Colonic mucosa (tissue), 4 donors: ENCODE data around the gene POLR3G. TPM values are rescaled to one million over a fixed set of nuclear protein-coding genes. Genes with fewer than 3 reads are reported as not detected.

Experiments used
- DNase-seq: peaks from one replicate; pipeline ENCODE4 v3.0.0-alpha.2; 2020
- H3K27ac ChIP-seq: fragments of 200-600 bp; one replicate; pipeline ENCODE4 v1.8.0; 2021
- H3K27me3 ChIP-seq: fragments of 200-600 bp; one replicate; pipeline ENCODE4 v1.8.0; 2021
- H3K36me3 ChIP-seq: fragments of 200-600 bp; one replicate; pipeline ENCODE4 v1.8.0; 2021
- H3K4me1 ChIP-seq: fragments of 200-600 bp; one replicate; pipeline ENCODE4 v1.8.0; 2021; ENCODE audit warnings: mild to moderate bottlenecking
- H3K4me3 ChIP-seq: fragments of 200-600 bp; one replicate; pipeline ENCODE4 v1.8.0; 2021
- H3K9ac ChIP-seq, 2 donors: one replicate each; pipeline ENCODE4 v1.7.0; 2013; ENCODE audit warnings: control low read depth in 2 of 2, low read depth in 2 of 2, low read length in 2 of 2
- H3K9me3 ChIP-seq: fragments of 200-600 bp; one replicate; pipeline ENCODE4 v1.8.0; 2021
- intact Hi-C: fragments of 100-400 bp; cut with DNase I; formaldehyde crosslinking; loops from one replicate; pipeline ENCODE4 v1.14.1; 2022
- total RNA-seq, 2 donors: library from RNA; stranded (reverse); fragmentation: NEBNext Ultra II Directional in 1 of 2; extraction: Animal tissue kit (Norgen Biotek cat#: 25700) in 1 of 2; gene quantifications; one replicate each; pipeline ENCODE4 v1.2.1, GENCODE V29; 2021
- TF ChIP-seq, protein P1 (sequence below): fragments of 200-600 bp; IDR thresholded peaks from one replicate; pipeline ENCODE4 v1.8.0; 2022; ENCODE audit warnings: antibody characterized with exemption, mild to moderate bottlenecking
- donor health status: healthy.
- donor health status: DM: no; HTN: no; CAD: no.
- donor health status: DM: no; HTN: no; CAD: no.

POLR3G gene
- total RNA-seq, 2 donors from 2014 or later = 1.7 to 4.0 TPM

DNA sequence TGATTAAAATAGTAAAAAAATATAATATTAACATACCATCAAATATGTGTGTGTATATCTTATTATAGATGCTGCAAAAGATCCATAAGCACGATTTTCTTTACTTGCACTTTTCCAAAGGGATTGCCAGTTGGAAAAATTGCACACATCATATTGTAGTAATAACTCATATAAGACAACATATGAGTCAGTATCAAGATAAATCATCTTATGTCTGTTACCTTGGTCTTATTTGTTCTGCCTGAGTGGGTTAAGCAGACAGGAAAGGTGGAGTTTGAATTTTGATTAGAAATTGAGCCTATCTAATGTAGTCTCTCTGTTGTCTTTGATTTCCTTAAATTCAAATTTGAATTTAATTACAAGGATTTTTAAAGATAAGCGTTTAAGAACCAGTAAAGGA, 30.1 kb downstream of the POLR3G start:
- intact Hi-C loops = no loop called here
- no peak overlapping the region for H3K9ac ChIP-seq

DNA sequence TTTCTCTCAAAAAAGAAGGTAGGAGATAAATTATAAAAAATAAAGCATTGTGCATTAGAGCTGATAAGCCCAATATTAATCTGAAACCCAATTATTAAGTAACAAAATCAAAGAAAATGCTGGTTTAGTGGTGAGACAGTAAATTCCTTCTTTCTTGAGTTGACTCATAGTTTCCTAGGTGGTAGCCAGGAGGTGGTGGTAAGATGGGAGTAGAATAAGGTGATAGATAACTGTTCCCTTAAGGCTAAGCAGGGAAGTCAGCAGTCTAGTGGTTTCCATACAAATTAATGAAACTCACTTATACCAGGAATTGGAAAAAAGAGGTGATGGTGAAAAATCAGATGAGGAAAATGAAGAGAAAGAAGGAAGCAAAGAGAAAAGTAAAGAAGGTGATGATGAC, 31.6 kb downstream of the POLR3G start:
- no peak for DNase-seq
- TF ChIP-seq, protein P1, sequence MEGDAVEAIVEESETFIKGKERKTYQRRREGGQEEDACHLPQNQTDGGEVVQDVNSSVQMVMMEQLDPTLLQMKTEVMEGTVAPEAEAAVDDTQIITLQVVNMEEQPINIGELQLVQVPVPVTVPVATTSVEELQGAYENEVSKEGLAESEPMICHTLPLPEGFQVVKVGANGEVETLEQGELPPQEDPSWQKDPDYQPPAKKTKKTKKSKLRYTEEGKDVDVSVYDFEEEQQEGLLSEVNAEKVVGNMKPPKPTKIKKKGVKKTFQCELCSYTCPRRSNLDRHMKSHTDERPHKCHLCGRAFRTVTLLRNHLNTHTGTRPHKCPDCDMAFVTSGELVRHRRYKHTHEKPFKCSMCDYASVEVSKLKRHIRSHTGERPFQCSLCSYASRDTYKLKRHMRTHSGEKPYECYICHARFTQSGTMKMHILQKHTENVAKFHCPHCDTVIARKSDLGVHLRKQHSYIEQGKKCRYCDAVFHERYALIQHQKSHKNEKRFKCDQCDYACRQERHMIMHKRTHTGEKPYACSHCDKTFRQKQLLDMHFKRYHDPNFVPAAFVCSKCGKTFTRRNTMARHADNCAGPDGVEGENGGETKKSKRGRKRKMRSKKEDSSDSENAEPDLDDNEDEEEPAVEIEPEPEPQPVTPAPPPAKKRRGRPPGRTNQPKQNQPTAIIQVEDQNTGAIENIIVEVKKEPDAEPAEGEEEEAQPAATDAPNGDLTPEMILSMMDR = no peak

More for the DNA sequence above, 30.1 kb downstream of the POLR3G start:
- H3K4me1 ChIP-seq = no peaks in the 10 kb centered on the region
- no peak for DNase-seq
- TF ChIP-seq, protein P1 = no peak
- no peak overlapping the region for H3K27ac ChIP-seq
- H3K4me3 ChIP-seq = no peak overlapping the region
- no peaks in the 10 kb centered on the region for H3K27me3 ChIP-seq
- no peaks in the 10 kb centered on the region for H3K9me3 ChIP-seq
- no peaks in the 10 kb centered on the region for H3K36me3 ChIP-seq

DNA sequence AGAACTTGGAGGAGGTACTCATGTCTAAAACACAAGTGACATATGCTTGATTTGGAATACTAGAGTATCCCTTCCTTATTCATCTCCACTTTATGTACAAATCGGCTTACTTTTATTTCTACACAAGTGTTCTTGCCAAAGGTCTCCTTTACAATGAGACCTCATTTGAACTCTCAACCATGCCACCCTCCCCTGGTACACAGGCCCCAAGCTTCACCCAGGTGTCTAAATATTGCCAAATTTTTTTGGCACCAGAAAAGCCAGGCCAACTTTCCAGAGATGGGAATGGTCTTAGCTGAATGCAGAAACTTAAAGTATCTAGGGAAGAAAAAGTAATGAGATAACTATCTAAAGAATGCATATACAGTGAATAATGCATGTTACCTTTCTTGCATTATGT, 35.8 kb downstream of the POLR3G start:
- no peak for DNase-seq
- intact Hi-C loops = no loop called here
- Histone ChIP-seq H3K27ac (no peak overlapping the region), H3K9me3 (no peaks in the 10 kb centered on the region), H3K27me3 (no peaks in the 10 kb centered on the region), H3K4me3 (no peak overlapping the region), H3K9ac (no peak overlapping the region), H3K4me1 (no peaks in the 10 kb centered on the region), H3K36me3 (no peaks in the 10 kb centered on the region)
- TF ChIP-seq, protein P1 = no peak

More for the DNA sequence above, 31.6 kb downstream of the POLR3G start:
- Histone ChIP-seq H3K27me3 (no peaks in the 10 kb centered on the region), H3K4me1 (no peaks in the 10 kb centered on the region), H3K27ac (no peak overlapping the region), H3K9me3 (no peaks in the 10 kb centered on the region), H3K36me3 (no peaks in the 10 kb centered on the region), H3K9ac (no peak overlapping the region), H3K4me3 (no peak overlapping the region)
- intact Hi-C loops = no loop called here

DNA sequence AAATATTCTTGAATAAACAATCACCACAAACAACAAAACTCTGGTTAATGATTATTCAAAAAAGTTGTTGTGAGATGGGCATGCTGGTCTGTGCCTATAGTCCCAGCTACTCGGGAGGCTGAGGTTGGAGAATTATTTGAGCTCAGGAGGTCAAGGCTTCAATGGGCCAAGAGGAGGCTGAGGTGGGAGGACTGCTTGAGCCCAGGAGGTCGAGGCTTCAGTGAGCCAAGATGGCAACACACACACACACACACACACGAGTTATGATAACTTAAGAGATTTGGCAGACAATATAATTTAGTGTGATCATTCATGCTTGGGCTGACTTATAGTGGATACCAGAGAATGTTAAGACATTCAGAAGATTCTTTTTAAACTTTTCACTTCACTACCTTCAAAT, 39.9 kb downstream of the POLR3G start:
- Histone ChIP-seq H3K9me3 (no peaks in the 10 kb centered on the region), H3K9ac (no peak overlapping the region), H3K4me1 (no peaks in the 10 kb centered on the region), H3K27ac (no peak overlapping the region), H3K27me3 (no peaks in the 10 kb centered on the region), H3K36me3 (no peaks in the 10 kb centered on the region), H3K4me3 (no peak overlapping the region)
- intact Hi-C loops = no loop called here
- no peak for DNase-seq
- TF ChIP-seq, protein P1 = no peak

DNA sequence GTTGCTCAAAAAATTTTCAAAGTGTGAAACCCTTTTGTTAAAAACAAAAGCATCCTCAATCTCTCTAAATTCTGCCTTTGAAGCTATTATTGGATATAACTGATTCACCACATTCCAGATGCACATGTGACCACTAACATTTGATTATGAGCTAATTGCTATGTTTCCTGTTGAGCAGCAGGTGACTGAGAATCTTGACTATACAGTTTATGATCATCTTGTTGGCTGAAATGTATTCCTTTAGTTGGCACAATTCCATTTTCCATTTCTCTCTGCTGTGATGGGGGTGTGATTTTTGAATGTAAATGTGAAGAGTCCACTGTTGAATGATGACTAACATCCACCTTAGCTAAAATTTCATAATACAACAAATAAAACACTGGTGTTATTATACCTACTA, 44.0 kb downstream of the POLR3G start:
- H3K36me3 ChIP-seq = peaks cover 4% of the 10 kb centered on the region
- no peak overlapping the region for H3K4me3 ChIP-seq
- TF ChIP-seq, protein P1 = no peak
- H3K9me3 ChIP-seq = no peaks in the 10 kb centered on the region
- H3K27me3 ChIP-seq = no peaks in the 10 kb centered on the region
- H3K27ac ChIP-seq = no peak overlapping the region
- H3K4me1 ChIP-seq = no peaks in the 10 kb centered on the region
- DNase-seq = no peak
- intact Hi-C loops = no loop called here
- no peak overlapping the region for H3K9ac ChIP-seq

DNA sequence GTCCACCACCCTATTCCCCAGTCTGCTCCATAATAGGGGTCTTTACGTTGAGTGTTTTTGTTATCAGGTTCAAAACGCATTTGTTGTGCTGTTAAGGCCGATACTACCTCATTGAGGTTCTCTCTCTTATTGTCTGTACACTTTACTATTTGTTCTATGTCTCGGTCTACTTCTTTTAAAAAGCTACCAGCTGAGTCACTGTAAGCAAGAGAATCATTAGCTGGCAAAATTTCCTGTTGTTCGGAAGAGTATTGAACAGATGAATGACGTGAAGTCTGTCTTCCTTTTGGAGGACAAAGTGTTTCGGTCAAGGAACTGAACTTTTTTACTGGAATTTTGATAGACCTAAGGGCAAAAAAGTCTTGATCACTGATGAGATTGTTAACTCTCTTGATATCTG, 44.4 kb downstream of the POLR3G start:
- no peak for DNase-seq
- no peak overlapping the region for H3K9ac ChIP-seq
- intact Hi-C loops = no loop called here
- H3K27ac ChIP-seq = no peak overlapping the region
- H3K4me3 ChIP-seq = no peak overlapping the region
- H3K36me3 ChIP-seq = peaks cover 4% of the 10 kb centered on the region
- H3K27me3 ChIP-seq = no peaks in the 10 kb centered on the region
- TF ChIP-seq, protein P1 = no peak
- H3K4me1 ChIP-seq = no peaks in the 10 kb centered on the region
- H3K9me3 ChIP-seq = no peaks in the 10 kb centered on the region
